DOHH2 (cell line): ENCODE data around the gene EIF5AL1.

Source experiments
- EZH2phosphoT487 ChIP-seq: fragments of 200-600 bp; sonication (generic); IDR thresholded peaks from 2 replicates; pipeline ENCODE4 v1.6.1; 2017; ENCODE audit warnings: borderline replicate concordance, mild to moderate bottlenecking, antibody characterized with exemption, low read length, moderate library complexity, mixed read lengths
- TF ChIP-seq, protein P1 (sequence below): fragments of 200-600 bp; sonication (generic); IDR thresholded peaks from one replicate; pipeline ENCODE4 v1.5.1; 2014; ENCODE audit warnings: antibody characterized with exemption, mild to moderate bottlenecking, low read depth, low read length; ENCODE audit not compliant: poor library complexity, severe bottlenecking

DNA sequence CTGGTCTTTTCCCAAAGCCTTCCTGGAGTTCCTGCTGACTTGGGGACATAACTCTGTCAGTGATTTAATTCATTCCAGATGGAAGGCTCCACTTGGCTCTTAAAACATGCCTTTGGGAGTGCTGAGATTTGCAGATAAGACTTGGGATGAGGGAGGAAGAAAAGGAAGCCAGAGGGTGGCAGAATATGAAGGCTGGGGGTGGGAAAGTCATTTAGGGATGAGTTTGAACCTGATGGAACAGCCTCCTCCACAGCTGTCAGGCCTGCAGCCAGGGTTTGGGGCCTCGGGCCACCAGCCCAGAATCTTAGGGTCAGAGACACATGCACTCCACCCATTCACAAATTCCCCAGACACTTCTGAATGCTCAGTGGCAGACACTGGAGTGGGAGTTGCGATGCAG lies 28.4 kb upstream of the EIF5AL1 start:
- TF ChIP-seq, protein P1, sequence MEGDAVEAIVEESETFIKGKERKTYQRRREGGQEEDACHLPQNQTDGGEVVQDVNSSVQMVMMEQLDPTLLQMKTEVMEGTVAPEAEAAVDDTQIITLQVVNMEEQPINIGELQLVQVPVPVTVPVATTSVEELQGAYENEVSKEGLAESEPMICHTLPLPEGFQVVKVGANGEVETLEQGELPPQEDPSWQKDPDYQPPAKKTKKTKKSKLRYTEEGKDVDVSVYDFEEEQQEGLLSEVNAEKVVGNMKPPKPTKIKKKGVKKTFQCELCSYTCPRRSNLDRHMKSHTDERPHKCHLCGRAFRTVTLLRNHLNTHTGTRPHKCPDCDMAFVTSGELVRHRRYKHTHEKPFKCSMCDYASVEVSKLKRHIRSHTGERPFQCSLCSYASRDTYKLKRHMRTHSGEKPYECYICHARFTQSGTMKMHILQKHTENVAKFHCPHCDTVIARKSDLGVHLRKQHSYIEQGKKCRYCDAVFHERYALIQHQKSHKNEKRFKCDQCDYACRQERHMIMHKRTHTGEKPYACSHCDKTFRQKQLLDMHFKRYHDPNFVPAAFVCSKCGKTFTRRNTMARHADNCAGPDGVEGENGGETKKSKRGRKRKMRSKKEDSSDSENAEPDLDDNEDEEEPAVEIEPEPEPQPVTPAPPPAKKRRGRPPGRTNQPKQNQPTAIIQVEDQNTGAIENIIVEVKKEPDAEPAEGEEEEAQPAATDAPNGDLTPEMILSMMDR = no peak
- TF ChIP-seq EZH2phosphoT487 = no peak
